CD4-positive, alpha-beta T cell treated with Interleukin-6 at 100 ng/mL for 8 hours (primary cell): Measurements from ENCODE around the gene C1orf35.

ENCODE experiments used
- DNase-seq: peaks from one replicate; pipeline ENCODE4 v3.0.0-alpha.2; 2020; ENCODE audit warnings: mixed read lengths, low spot score

Gene C1orf35

DNA sequence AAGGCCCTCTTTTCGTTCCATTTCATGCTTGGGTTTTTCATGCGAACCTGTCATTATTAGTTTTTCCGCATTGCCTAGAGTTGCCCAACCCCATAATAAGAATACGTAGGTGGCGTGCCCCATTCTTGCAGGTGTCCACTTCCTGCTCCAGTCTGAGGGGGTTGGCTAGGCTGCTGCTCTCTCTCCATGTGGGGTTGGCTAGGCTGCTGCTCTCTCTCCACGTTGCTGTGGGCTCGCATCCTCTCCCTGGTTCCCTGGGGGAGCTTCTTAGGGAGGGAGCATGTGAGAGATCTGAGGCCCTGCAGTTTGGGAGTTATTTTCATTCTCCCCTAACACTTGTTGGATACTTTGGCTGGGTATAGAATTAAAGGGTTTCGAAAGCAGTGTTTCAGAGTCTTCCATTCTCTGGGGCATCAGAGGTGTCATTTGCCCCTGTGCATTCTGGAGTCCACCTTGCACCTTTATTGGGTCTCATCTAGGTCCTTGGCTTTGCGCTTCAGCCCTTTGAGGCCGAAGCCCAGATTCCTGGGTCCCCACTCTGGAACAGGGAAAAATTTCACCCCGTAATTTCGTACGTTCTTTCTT lies 8.6 kb downstream of the C1orf35 start:
- DNase-seq: no peak

DNA sequence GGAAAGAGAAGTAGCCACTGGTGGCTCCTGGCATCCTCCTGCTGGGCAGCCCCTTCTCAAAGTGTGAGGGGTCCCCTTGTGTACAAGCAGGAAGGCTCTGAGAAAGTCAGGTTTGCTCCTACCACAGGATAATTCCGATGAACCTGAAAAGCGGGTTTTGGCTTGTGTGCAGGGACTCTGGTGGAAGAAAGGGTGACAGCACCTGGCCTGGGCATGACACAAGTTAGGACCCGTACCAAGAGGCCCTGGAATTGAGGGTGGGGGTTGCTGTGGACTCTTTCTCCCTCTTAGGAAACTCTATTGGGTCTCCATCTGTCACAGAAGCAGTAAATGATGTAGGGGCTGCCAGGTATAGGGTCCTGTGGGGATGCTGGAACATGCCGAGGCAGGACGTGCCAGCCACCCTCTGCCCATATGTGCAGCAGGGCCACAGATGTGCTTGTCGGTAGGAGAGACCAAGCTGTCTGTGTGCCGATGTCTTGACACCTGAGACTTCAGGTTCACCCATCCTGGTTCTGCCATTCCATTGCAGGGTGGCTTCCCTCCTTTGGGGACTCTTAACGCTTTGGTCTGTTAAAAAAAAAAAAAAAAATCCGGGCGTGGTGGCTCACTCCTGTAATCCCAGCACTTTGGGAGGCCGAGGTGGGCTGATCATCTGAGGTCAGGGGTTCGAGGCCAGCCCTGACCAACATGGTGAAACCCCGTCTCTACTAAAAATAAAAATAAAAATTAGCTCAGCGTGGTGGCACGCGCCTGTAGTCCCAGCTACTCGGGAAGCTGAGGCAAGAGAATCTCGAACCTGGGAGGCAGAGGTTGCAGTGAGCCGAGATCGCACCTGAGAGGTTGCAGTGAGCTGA lies 9.8 kb downstream of the C1orf35 start:
- no peak for DNase-seq

DNA sequence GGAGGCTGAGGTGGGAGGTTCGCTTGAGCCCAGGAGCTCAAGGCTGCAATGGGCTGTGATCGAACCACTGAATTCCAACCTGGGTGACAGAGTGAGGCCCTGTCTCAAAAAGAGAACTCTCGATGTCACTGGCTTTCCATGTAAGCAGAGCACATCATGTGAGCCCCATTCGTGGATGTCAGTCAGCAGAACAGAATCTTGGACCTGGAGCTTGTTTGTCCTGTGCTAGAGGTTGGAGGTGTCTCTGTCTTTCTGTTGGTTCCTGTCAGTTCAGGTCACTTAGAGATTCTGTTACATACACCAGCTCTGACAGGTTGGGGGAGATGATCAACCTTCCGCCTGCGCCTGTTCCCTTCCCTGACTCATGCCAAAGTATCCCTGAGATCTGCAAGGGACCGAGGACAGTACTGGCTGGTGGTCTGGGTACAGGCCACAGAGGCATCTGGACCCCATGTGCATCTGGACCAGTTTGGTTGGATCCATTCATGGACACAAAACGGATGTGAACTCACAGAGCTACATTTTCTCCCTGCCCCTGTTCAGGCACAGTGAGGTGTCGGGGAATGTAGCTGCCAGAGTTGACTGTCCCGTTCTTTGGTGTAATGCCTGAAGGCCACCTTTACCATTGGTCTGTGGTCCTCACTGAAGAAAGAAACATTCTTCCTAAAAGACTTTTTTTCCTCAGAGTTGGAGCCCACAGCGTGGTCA lies 10.6 kb downstream of the C1orf35 start:
- no peak for DNase-seq

DNA sequence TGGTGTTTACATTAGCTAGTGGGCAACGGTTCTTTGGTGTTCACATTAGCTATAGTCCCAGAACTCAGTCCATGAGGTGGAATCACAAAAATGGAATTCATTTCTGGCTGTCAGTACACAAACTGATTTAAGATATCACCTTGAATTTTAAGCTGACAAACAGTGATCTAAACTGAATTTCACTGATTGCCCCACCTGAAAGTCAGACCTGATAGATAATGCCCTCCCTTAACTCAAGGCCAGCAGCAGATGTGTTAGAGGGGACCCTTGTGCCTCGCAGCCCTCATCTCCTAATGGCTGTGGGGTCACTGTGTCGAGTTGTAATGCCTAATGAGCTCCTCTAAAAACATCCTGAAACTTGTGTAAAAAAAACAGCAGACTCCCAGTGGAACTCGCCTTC lies 12.0 kb downstream of the C1orf35 start:
- DNase-seq: no peak

DNA sequence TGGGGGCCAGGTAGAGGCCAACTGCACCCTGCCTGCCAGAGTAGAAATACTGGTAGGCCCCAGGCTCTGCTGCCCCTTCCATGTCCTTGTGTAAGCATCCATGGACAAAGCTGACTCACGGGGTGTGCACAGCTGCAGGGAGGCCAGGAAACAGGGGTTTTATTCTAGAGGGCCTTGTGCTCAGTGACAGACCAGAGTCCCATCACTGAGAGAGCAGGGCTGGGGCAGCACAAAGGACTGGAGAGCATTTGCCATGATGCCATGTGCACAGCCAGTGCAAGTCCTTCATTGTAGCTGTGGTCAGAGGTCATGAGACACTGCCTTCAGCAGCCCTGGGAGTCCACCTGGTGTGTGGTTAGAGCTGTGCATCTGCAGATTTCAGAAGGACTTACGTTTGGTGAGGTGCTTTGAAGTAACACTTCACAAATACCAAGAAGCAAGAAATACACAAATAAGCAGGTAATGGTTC lies 12.5 kb downstream of the C1orf35 start:
- DNase-seq: no peak

DNA sequence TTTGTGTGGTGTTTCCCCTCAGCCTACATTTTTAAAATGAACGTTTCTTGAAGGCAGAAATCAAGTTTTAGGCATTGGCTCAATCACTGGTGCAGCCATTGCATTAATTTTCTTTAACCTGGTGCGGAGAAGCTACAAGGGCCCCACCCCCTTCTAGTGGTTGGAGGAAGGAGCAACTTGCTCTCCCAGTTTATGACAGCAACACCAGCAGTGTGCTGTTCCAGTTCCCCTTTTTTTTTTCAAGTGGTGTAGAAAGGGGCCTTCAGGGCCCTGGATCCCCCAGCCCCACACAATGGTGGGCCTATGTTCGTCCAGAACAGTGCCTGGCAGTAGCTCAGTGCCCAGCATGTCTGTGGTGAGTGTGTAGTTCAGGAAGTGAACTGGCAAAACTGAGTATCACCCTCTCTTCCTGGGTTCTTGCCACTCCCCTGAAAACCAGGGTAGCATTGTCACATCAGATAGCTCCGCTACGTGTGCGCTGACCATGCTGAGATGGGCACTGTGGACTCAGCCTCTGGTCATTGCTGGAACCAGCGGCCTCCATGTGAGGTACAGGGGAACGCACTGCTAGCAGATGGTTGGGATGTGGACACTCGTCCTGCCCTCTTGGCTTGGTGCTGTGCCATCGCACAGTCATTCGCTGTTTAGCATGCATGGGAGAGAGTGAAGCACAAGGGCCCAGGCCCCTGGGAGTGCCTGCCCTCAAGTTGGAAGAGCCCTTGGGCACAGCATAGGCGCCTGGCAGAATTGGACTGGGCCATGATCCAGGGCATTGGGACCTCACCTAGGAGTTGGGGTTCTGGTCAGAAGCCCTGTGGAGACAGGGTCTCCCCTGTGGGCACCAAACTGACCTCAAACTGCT lies 13.4 kb downstream of the C1orf35 start:
- DNase-seq: no peak

DNA sequence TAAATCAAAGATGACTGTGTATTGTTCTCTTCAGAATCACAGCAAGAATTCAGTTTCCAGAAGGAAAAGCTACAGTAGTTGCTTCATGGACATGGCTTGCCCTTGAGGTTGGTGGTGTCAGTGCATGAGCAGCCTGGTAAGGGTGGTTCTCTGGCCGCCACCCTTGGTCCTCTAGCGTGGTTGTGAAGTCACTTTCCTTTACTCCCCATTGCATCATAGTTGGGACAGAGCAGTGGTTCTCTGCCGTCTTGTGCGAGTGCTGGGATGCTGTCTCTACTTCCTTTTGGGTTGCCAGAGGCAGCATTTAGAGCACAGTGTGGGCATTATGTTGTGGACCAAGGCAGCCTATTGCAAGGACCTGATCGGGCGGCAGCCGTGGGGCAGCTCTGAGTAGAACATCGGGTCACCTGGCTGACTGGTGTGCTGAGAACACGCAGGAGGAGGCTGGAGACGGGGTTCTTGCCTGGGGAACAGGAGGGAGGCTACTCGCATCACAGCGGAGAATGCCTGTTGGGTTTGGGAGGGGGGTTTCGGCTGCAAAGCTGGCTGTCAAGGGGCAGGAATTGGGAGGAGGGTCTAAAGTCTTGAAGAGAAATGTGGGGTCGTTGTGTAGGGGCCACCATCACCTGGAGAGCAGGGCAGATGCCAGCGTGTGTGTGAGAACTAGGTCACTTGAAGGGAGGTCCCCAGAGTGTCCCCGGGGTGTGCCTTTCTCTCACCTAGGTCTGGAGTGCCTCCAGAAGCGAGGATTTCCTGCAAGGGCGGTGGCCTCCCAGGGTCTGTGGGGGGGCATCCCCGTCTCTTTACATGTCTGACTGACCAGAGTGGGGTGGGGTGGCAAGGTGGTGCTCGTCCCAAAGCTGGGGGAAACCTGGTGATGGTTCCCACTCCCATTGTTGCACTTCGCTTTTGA lies 14.3 kb downstream of the C1orf35 start:
- no peak for DNase-seq

DNA sequence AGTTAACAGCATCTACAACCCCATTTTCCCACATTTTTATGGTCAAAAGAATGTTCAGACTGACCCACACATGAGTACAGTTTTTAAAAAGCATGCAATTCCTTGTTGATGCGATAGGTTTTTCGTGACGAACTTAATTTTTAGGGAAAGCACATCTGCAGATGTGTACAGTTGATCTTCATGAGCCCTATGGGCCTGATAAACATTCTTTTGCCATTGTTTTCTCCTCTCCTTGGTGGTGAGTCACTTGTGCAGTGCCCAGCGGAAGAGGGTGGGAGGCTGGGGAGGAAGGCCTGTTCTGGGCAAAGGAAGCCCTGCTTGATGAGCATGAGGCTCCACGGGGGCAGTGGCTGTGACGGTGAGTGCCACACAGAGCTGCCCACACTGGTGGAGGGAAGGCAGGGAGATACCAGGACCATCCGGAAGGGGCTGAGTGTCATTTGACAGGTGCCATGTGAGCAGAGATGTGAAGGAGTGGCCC lies 15.3 kb downstream of the C1orf35 start:
- peak; percentile 24 for DNase-seq

DNA sequence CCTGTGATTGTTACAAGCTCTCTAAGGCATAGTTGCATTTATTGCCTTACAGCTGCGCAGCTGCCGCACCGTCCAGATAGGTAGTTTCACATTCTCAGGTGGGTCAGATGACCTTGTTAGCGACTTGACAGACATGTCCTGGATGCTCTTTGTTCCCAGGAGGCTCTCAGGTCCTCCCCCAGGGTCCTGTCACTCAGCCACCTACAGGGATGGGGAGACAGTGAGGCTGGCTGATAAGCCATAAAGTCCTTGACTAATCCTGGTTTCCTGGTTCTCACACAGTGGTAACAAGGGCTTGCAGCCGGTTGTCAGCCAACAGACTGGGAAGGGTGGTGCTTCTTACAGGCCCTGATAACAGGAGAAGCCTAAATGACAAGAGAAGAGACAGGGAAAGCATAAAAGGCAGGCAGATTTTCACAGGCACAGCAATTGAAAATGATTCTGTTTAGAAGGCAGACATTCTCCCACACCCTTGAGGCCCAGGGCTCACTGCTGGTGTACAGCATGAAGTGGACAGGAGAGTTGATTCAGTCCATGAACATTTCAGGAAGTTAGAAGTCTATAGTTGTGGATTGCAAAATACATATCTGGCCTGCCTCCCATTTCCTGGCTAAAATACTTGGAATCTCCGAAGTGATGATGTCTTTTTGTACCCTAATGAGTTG lies 17.7 kb downstream of the C1orf35 start:
- DNase-seq: no peak

DNA sequence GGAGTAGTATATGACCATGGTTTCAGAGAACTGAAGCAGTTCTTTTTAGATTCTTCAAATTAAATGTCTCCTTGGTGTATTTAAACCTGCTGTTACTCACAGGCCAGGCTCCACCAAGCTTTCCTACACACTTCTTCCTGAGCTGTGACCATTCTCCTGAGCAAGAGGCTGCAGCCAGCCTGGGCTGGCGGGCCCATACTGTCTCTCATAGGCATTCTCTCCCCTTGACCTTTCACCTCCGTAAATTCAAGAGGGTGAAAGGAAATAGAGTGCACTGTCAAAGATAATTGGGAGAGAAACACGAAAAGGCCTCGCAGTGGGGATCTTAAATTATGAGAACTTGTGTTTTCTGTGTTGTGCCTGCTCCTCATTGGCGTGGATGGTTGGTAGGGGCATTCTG lies 18.3 kb downstream of the C1orf35 start:
- no peak for DNase-seq

DNA sequence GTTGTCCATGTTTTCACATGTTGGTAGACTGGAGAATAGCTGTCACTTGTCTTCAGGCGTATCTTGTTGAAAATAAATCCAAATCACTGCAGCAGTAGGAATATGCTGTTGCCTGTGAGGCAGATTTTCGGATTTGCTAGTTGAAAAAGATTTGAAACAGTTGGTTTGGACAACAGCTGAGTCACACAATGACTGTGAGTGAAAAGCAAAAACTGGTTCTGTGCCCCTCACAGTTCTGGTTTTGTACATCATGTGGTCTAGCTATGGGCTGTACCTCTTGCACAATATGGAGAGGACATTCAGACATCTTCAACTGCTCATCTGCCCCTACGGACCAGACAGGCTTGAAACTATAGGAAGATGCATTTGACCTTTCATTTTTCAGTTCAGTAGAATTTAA lies 18.8 kb downstream of the C1orf35 start:
- DNase-seq: no peak

DNA sequence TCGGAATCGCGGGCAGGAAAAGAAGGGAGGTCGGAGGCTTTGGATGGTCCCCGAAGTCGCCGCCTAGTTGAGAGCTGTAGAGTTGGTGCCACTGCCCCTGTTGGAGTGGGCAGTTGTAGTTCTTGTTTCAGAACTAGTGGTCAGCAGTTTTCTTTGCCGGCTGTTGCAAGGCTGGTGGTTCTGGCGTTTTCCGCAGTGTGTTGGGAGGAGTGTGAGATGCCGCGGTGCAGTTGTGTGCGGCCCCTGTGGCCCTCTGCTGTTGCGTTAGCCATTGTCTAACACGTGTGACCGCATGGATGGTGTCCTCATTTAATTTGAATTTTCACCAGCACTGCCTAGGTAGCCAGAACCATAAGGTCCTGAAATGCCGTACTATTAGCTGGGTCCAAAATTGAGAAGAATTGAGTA lies 19.2 kb downstream of the C1orf35 start:
- DNase-seq: no peak

DNA sequence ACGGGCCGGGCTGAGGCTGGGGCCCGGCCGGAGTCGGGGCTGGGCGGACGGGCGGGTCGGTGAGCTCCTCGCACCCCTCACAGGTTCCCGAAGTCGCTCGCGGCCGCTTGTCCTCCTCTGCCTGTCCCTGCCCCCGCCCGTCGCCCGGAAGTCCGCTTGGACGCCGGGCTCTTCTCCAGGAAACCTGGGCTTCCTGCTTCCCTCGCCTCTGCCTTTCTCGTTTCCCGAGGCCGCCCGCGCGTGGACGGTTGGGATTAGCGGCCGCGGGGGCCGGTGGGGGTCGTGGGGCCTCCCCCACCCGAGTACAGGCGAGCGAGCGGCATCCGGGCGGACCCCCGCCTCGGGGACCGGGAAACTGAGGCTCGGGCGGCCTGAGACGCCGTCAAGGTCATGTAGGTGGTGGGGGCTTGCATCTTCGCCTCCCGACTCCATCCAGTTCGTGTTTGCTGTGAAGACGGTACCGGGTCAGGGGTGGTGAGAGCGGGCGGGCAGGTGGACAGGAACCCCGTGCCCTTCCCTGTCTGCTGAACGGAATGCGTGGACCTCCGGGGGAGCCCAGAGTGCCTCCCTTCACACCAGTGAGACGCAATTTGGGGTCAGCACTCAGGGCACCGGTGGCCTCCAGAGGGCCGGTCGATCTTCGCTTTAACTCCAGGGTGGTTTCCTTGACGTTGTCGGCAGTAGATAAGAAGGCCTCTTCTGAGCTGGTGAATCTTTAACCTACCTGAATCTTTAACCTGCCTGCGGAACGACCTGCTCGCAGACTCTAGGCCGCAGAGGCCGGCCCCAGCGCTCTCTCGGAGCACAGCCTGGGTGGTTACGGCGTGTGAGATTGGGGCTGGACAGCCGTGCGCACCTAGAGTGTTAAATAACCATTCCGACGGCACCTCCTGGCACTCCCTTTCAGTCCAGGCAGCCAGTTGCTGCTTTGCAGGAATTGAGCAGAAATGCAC lies 19.9 kb downstream of the C1orf35 start:
- DNase-seq: peak; percentile 21

DNA sequence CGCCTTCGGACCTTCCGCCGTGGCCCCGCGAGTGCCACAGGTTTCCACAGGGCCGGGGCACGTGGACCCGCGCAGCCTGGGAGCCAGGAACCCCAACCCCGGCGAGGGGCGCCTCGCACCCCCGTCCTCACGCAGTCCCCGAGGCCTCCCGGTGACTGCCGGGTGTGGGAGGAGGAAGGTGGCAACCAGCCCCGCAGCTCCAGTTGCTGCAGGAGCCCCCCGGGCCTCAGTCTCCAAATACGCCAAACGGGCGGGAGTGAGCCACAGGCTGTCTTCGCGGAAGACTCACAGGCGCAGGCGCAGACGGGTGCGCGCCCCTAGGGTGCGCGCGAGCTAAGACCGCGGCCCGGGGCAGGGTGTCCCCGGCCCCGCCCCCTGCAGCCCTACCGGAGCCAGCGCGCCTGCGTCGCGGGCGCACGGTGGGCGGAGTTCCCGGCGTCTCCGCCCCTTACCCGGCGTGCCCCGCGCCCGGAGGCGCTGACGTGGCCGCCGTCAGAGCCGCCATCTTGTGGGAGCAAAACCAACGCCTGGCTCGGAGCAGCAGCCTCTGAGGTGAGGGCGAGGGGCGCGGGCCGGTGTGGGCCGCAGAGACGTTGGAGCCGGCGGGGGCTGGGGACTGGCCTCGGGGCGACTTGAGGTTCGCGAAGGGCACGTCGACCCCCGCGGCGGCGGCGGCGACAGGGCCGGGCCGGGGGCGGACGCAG lies 20.8 kb downstream of the C1orf35 start, which contains the start of gene ARF1:
ARF1 (plus strand) TSS at position 495 of the 704 bp plus-strand sequence. CDS start 14,407 bp downstream, outside the sequence.
- peak; percentile 91 for DNase-seq

DNA sequence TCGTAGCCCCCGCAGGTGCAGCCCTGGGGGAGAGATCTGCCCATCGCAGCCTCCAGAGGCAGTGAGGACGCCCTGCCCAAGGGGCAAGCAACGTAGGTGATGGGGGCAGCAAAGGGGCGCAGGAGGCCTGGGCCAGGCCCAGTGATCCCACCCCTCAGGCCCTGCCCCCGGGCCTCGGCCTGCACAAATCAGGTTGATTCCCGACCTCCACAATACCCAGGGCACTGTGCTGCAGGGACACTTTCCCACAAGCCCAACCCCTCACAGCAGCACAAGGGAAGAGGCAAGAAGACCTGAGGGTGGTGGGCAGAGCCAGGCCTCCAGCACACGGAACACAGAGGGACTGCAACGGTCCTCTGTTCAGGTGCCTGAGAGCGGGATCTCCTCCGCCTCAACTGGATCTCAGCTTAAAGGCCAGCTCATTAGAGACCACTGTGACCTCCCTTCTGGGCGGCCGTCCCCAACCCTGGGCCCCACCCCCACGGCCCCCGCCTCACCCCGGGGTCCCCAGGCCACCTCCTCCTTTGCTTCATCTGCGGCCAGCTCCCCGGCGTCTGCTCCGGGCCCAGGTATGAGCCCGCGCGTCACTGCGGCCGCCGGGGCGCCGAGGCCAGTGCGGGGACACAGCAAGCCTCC lies 21.4 kb downstream of the C1orf35 start:
- DNase-seq: no peak

DNA sequence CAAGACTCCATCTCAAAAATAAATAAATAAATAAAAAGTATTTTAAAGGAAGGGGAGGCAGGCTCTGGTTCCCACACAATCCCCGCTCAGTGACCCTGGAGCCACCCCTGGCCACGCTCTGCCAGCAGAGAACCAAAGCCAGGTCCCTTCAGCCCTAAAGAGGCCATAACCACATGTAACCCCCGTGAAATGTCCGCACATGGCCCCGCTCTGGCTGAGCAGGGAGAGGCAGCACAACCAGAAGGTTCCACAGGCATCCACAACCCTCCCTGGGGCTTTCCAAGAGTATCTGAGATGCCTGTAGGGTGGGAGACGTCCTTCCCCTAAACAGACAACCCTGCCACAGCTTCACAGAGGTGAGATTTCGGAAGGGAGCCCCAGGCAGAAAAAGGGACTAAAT lies 22.0 kb downstream of the C1orf35 start:
- no peak for DNase-seq

DNA sequence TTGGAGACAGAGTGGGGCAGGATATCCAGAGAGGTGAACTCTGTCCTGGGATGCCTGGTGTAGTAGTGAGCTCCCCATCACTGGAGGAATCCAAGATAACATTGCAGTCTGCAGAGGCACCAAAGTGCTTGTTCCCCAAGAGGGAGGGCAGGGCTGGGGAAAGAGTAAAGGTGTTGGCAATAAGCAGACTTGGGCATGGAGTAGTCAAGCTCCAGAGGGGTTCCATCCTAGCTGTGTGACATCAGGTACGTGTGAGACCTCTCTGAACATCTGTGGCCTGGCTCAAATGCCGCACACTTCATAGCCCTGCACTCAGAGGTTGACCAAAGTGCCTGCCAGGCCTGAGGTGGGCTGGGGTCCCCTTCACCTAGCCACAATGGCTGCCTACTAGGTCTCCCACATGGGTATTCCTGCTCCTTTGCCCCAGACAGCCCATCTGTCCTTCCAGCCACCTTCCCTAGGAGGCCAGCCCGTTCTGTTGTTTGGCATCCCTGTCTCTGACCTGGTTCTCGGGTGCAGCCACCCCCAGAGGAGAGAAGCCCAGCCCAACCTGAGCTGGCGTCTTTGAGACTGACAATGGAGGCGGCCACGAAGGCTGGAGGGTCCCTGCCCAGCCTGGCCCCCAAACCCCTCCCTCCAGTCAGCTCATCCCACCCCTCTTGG lies 23.4 kb downstream of the C1orf35 start:
- no peak for DNase-seq
